HG03103 (cell line): Measurements from ENCODE around the gene RPL5.

Experiments used
- ATAC-seq: cut with Tn5 transposase; IDR thresholded peaks from one replicate; pipeline ENCODE4 v1.9.1; 2021; ENCODE audit warnings: low read depth; ENCODE audit not compliant: unreplicated experiment

RPL5 gene

DNA sequence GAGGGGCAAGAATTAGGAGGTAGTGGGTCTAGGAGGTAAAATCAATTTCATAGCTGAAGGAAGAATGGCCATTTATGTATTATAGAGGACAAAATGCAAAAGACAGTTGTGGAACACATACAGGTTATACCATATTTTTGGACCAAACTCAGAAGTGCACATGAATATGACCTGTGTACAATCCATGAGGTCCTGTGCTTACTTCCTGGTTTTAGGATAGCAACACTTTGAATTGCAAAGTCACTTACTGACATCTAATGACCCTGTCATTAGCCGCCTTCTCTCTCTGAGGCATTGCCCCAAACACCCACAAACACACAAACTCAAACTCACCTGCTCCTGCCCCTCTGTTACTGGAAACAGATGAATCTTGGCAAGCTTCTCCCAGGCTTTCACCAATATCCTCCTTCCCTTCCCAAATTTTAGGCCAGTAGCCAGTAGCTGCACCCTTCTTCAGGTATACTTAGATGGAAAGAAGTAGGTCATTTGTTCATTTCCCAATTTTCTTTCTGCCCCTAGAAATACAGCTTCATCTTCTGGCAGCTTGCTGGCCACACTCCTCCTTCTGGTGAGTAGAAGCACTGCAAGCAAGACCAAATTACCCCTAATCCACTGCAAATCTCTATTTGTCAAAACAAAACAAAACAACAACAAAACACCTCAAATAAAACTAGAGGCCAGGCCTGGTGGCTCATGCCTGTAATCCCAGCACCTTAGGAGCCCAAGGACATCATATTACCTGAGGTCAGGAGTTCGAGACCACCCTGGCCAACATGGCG is 13.7 kb upstream of the RPL5 start:
- peak; percentile 85 for ATAC-seq

- ATAC-seq: no peak
Measured at GRCh38 chr1:92820024-92820423, 11.8 kb upstream of the RPL5 start.

GRCh38 chr1:92820551-92820950 is 11.3 kb upstream of the RPL5 start:
- no peak for ATAC-seq

- ATAC-seq: no peak
Measured at GRCh38 chr1:92822879-92823278, 9.0 kb upstream of the RPL5 start.

GRCh38 chr1:92826792-92827191 is 5.0 kb upstream of the RPL5 start:
- ATAC-seq: no peak

- no peak for ATAC-seq
Measured at GRCh38 chr1:92831368-92831761, 475 bp upstream of the RPL5 start.

DNA sequence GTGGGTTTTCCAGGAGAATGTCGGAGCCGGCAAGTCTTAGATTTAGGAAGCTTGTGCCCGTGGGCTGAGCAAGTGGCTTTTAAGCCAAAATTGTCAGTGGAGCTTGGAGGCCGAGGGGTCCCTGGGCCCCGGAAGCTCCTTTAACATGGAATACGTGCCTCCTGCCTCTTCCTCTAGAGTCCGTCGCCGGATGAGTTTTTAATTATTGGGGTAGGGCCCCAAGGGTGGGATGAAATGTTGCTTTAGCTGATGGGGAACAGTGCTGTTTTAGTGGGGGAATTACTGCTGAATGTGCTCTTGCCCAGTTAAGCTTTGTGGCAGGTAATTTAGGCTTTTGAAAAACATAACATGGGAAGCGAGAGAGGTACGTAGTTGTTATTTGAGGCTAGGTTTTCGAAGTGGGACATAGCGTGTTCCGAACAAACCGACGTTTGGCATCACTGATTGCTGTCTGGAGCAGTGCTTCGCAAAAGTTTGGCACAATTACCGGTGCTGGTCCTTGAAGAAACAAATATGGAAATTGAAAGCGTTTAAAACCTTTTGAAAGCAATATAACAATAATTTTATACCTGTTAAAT is 786 bp downstream of the RPL5 start:
- ATAC-seq: no peak

DNA sequence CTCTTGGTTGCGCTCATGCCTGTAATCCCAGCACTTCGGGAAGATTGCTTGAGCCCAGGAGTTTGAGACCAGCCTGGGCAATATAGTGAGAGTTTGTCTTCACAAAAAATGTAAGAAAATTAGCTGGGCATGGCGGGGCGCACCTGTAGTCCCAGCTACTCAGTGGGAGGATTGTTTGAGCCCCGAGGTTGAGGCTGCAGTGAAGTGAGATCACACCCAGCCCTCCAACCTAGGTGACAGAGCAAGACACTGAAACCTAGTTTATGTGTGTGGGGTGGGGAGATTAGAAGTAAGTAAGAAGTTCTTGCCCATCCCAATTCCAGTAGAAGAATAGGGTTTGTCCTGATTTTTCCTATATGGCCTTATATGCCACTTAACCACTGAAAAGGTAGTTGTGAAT is 2.0 kb downstream of the RPL5 start:
- ATAC-seq: no peak

GRCh38 chr1:92834617-92835016 is 2.8 kb downstream of the RPL5 start:
- no peak for ATAC-seq

GRCh38 chr1:92837062-92837461 is 5.2 kb downstream of the RPL5 start:
- no peak for ATAC-seq

GRCh38 chr1:92838519-92838918 is 6.7 kb downstream of the RPL5 start:
- no peak for ATAC-seq

- ATAC-seq: no peak
Measured at GRCh38 chr1:92839442-92839841, 7.6 kb downstream of the RPL5 start.

- ATAC-seq: no peak
Measured at GRCh38 chr1:92840600-92840999, 8.8 kb downstream of the RPL5 start.

DNA sequence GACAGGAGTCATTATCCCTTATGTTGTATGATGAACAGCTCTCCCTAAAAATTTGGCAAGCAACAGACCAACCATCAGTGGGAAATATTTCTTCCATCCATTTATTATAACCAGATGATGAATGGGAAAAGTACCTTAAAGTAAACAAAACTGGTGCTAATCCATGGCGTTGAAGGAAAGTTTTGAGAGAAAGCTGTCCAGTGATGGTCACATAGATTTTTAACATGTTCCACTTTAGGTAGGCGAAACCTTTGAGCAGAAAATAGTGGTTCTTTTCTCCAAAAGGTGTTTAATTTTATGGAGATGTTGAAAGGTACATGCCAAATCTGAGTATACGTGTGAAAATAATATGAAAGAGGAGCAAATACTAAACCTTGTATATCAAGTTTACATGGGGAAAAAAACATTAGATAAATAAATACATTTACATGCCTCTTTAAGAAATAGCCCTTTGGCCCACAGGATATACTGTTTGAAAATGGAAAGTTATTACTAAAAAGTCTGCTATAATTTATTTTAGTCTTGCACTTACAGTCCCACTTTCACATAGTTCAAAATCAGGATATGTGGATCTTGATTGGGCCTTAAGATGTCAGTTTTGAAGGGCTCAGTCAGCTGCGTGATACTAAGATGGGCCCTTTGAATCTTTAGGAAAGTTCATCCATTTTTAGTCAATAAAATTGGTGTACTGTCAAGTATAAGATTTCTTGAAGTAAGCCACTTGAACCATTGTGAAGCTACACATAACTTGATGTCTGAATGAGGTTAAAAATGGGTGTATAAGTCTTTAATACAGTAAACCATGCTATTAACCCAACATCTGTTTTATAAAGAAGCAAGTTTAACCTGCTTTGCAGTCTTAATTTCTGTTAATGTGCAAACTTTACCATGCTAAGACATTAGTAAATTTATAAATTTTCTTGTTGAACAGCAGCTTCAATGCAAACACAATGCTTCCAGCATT is 10.5 kb downstream of the RPL5 start:
- no peak for ATAC-seq

DNA sequence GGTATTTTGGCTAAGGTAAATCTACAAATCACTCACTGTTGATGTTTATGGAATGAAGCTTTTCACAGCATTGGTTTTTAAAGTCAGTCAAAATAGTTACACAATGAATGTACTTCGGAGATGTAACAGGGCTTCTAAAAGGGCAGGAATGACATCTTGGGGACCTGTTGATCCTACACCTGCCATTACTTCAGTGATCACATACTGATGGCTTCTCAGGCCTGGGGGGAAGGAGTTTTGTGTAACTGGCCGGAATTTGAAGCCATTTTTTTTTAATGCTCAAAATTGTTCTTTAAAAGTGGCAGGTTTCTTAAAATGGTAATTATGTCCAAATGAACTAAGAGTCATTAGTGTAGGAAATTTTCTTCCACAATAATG is 11.2 kb downstream of the RPL5 start:
- no peak for ATAC-seq

DNA sequence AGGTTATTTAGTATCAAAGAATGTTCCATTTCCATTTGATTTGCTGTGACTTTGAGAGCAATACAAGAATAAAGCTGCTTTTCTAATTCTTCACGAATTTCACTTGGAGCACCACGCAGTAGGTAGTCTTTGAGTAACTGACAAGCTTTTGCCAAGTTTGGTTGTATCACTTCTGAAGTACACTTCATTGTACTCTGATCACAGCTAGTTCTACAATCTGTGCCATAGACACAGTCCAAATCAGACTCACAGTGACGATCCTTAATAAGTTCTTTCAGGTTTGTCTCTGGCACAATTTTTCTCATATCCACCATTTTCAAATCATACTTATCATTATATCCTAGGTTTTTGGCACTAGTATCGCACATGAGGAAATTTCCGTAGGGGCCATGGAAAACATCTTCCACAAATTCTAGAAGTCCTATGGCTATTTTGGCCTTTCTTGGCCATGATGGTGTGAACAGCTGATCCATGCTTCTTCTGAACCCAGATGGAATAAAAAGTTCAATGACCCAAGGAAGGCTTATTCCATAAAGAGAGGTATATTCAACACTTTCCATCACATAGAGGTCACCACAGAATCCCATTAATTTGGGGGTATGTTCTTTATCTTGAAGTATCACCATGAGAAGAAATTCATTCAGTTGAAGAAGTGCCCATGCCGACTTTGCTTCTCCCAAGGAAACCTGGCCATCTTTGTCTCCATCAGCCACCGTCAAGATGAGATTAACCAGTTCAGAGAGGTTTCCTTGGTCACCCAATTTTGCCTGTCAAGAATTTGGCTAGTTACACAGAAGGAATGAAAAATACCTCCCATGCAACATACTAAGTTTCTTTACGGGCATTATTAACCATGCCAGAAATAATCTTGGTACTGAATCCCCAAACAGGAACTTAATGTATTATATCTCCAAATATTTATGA is 11.9 kb downstream of the RPL5 start:
- no peak for ATAC-seq

DNA sequence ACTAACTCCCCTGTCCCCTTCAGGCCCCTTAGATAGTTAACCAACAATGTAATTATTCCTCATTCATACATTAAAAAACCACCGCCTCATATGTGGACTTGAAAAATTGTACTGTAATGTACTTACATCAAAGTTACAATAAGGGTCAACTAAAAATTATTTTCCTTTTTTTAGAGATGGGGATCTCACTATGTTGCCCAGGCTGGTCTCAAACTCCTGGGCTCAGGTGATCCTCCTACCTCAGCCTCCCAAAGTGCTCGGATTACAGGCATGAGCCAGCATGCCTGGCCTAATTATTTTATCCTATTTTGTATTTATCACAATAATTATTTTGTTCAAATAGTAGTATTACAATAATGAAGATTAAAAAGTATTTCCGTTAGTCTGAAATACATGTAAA is 12.6 kb downstream of the RPL5 start:
- ATAC-seq: no peak

GRCh38 chr1:92845908-92846307 is 14.1 kb downstream of the RPL5 start:
- ATAC-seq: no peak

DNA sequence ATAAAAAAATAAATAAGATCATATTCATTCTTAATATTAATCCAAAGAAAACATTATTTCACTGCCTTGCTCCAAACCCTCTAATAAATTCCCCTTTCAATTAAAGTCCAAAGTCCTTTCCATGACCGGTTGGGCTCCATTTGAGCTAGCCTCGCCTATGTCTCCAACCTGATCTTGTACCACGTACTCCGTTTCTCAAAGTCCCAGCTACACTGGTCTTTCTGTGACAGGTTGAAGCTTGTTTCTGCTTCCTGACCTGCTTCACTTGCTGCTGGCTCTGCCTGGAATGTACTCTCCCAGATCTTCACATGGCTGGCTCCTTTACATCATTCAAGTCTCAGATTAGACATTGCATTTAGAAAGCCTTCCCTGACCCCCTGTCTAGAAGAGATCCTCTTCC is 16.4 kb downstream of the RPL5 start:
- no peak for ATAC-seq

- no peak for ATAC-seq
Measured at GRCh38 chr1:92850019-92850418, 18.2 kb downstream of the RPL5 start.
